HG03521 (cell line): ENCODE measurements around the gene CYP17A1.
"Not testable (repeated sequence)": the region's sequence is repeated elsewhere in the genome, so short reads cannot be mapped to it uniquely, and the experiment has no call there.

ENCODE experiments used
- ATAC-seq: cut with Tn5 transposase; IDR thresholded peaks from one replicate; pipeline ENCODE4 v1.9.1; 2021; ENCODE audit warnings: mild to moderate bottlenecking, moderate library complexity; ENCODE audit not compliant: unreplicated experiment

CYP17A1 gene

GRCh38 chr10:102838276-102838927 lies 1.2 kb upstream of the CYP17A1 start:
- not testable (repeated sequence) for ATAC-seq

- ATAC-seq: peak; percentile 66
These were observed 2.2 kb downstream of the CYP17A1 start for GRCh38 chr10:102835007-102835482.

GRCh38 chr10:102834143-102834542 lies 3.1 kb downstream of the CYP17A1 start:
- no peak for ATAC-seq

DNA sequence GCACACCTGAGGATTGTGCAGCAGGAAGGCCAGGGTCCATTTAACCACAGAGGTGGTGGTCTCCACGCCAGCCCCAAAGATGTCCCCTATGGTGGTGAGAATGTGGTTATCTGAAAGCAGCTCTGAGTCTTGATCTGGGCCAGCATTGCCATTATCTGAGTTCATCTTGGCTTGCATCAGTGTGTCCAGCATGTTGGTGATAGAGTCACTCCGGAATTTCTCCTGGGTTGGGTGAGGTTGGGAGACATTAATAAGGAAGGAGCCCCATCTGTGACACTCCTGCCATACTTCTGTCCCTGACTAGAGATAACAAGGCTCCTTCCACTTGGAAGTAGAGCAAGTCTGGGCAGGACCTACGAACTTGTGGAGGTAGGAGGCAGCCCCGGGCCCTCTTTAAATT lies 4.2 kb downstream of the CYP17A1 start:
- no peak for ATAC-seq

DNA sequence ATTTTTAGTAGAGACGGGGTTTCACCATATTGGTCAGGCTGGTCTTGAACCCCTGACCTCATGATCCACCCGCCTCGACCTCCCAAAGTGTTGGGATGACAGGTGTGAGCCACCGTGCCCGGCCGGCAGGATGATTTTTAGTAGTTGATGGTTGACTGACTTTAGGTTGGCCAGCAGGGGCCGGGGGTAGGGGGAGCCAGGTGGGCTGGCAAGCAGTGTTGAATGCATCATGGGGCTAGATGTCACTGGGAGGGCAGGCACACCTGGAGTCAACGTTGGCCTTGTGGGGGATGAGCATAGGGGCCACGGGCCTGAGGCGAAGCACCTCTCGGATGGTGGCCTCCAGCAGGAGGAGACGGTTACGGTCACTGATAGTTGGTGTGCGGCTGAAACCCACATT lies 5.0 kb downstream of the CYP17A1 start:
- ATAC-seq: no peak

DNA sequence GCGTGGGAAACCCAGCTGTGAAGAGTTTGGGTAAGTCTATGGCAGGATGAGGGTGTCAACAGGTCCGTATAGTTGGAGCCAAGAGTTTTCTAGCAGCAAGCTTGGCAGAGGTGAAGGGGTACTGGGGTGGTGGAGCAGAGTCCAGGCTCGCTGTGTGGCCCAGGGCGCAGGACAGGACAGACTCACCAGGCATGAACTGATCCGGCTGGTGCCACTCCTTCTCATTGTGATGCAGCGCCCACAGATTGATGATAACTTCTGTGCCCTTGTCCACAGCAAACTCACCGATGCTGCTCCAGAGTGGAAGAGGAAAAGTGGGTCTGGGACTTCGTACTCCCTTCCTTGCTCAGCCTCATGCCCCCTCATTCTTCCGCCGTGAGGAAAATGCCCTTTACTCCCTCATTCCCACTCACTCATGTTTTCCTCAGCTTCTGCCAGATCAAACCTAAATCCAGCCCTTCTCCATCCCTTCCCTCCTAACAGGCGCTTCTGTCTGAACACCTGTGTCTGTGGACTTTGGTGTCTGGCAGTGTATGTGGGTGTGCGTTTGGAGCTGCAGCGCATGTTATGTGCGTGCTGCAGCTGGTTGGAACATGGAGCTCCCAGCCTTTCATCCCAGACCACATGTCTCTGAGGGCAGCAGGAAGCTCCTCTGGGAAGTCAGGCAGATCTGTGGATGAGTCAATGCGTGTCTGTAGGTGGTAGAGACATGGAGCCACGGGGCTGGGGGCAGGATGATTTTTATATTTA lies 5.7 kb downstream of the CYP17A1 start:
- ATAC-seq: no peak

DNA sequence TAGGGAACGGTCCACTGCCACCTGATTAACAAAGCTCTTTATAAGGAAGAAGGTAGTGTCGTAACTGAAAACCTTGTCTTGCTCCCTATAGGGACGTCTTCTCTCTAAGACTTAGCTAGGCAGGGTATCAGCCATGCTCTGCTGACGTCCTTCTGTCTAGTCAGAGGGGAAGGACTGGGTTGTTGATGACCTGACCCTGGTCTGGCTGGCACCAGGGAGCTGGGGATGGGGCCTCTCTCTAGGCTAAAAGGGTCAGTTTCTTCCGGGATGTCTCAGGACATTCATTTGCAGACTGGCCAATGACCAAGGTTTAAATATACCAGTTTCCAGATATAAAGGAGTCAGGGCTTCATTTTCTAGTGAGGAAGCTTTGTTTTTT lies 9.6 kb downstream of the CYP17A1 start:
- no peak for ATAC-seq

DNA sequence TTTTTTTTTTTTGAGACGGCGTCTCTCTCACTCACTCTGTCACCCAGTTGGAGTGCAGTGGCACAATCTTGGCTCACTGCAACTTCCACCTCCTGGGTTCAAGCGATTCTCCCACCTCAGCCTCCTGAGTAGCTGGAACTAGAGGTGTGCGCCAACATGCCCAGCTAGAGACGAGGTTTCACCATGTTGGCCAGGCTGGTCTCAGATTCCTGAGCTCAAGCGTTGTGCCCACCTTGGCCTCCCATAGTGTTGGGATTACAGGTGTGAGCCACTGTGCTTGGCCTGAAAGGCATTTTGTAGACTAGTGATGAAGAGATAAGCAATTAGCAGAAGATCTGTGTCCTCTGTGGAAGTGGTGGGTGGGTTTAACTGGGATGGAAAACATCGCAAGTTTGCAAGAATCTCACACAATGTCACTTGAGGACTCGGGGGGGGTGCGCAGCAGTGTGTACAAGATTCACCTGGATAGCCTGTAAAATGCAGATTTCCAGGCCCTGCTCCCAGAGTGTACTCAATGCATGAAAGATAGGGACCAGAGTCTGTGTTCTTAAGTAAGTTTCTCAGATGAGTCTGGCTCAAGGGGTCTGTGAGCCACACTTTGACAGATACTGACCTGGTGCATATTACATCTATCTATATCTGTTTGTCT lies 10.9 kb downstream of the CYP17A1 start:
- no peak for ATAC-seq

- ATAC-seq: no peak
These were observed 12.5 kb downstream of the CYP17A1 start for GRCh38 chr10:102824664-102825063.

DNA sequence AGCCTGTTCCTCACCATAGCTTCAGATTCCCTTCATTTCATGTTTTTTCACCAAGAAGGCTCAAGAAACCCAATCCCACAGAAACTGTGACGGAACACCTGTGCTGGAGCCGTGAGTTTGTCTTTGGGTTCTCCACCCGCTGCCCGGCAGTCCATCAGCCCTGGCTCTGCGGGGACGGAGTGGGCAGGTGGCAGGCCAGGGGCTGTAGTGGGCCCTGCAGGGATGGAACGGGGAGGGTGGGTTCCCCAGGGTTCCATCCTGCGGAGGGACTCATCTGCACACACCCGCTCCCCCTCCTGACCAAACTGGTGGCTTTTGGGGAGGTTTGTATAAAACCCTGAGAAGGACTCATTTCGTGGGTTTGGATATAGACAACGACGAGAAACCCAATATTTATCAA lies 15.0 kb downstream of the CYP17A1 start:
- ATAC-seq: no peak

GRCh38 chr10:102820008-102820407 lies 17.2 kb downstream of the CYP17A1 start:
- ATAC-seq: not testable (repeated sequence)

DNA sequence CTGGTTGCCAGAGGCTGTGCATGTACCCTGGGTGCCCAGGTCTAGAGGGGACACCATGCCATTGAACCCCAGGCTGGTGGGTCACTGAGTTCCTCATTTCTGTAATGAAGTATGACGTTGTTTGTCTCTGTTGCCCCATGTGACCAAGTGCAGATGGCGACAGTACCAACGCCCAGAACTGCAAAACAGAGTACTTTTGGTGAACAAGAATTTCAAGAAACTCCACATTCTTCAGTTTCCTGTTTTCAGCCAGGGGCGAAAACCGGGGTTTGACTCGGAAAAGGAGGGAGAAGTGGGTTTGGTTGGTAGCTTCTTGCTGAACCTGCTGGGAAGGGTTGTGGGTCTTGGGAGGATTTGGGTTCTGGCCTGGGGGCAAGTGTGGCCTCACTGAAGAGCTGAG lies 18.2 kb downstream of the CYP17A1 start:
- no peak for ATAC-seq

- no peak for ATAC-seq
These were observed 20.0 kb downstream of the CYP17A1 start for GRCh38 chr10:102817175-102817574.

DNA sequence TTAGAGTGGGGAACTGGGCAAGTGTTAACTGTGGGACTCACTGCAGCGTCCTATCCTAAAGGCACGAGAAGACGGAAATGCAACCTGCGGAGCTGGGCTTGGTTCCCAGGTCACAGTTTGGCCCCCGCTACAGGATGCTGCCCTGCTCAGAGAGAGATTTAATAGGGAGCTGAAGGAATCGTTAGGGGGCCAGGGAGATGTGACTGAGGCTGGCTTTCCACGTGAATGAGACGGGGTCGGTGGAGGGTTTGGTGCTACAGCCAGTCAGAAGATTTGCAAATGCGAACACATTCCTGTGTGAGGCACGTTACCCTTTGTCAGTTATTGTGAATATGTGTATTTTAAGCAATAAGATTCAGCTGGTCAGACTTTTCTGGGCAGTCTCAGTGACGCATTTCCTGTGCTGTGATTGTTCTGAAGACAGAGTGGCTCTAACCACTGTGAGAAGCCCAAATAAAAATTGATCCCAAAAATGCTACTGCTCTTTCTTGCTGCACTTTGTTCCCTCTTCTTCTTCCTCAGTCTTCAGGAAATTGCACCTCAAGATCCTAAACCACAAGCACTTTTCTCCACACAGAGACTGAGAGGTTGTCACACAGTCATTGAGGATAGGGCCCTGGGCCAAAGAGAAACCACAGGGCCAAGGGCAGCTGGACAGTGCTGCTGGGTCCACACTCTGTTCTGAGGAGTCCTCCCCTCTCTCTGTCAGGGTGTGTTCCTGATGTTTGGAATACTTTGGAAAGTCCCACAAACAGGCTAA lies 21.2 kb downstream of the CYP17A1 start:
- ATAC-seq: no peak

- no peak for ATAC-seq
These were observed 22.1 kb downstream of the CYP17A1 start for GRCh38 chr10:102814873-102815661.

GRCh38 chr10:102814453-102814871 lies 22.8 kb downstream of the CYP17A1 start:
- ATAC-seq: no peak

DNA sequence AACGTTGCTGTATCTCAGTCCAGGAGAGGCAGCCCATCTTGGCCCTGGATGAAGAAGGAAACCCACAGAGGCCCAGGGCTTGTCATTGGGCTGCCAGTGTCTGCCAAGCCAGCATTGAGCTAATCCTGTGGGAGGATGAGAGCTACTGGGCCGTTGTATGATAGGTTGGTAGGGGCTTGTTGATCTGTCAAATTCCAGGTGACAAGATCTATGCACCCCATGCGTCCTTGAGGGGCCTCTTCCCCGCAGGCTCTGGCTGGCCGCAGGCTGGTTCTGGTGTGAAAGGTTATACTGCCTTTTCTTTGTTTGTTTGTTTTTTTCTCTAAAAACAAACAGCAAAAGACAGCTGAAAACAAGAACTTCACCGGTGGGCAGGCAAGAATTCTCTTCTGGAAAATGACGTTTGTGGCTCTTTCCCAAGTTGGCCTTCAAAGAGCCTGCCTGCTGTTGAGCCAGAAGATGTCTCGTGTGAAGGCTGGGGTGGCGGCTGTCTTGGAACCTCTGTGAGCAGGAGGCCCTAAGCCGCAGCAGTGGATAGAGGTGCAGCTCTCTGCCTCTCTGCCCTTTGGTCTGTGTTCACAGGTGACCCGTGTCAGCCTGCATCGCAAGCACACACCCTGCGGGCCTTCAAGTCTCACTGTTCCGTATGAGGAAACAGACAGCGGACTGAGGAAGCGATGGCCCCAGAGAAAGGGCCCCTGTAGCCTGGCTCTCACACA lies 23.3 kb downstream of the CYP17A1 start:
- no peak for ATAC-seq

- no peak for ATAC-seq
These were observed 24.1 kb downstream of the CYP17A1 start for GRCh38 chr10:102813017-102813541.

DNA sequence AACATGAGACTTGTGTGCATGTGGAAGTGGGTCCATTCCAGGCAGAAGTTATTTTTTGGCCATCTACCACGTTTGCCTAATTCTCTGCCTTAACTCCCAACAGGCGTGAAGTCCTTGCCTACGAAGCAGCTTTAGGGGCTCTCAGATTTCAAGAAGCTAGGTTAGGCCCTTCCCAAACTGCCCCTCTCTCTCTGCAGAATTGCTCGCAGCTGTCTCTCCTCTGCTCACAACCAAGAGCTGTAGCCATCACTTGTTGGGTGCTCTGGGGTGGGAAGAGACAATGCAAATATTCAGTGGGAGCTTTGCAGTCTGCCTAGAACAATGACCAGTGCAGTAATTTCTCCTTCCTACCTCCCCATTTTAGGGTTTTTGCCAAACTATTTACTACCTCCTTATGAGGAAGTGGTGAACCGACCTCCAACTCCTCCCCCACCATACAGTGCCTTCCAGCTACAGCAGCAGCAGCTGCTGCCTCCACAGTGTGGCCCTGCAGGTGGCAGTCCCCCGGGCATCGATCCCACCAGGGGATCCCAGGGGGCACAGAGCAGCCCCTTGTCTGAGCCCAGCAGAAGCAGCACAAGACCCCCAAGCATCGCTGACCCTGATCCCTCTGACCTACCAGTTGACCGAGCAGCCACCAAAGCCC lies 24.9 kb downstream of the CYP17A1 start:
- no peak for ATAC-seq
